HG02970 (cell line): ENCODE measurements around the gene IL9R.
"Not testable (repeated sequence)": the region's sequence is repeated elsewhere in the genome, so short reads cannot be mapped to it uniquely, and the experiment has no call there.

Experiments used
- ATAC-seq: cut with Tn5 transposase; IDR thresholded peaks from one replicate; pipeline ENCODE4 v1.9.1; 2021; ENCODE audit warnings: mild to moderate bottlenecking, moderate library complexity, moderate number of reproducible peaks; ENCODE audit not compliant: unreplicated experiment, low FRiP score

IL9R gene

GRCh38 chrX:155995321-155995875, 2.1 kb upstream of the IL9R start:
- no peak for ATAC-seq

DNA sequence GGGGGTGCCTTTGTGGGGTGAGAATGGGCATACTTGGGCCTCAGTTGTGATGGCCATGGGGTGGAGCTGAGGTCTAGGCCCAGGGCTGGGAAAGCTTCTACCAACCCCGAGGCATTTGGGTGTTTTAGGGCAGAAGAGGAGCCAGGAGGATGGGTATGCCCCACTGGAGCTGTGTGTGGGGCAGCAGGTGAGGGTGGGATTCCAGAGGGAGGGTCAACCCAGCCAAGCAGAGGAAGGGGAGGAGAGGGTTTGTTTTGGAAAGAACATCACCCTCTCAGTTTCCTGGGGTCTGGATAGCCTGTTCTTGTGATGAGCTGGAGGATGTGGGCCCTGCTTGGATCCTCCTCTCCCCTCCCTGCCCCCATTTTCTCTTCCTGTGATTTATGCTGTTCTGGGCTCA, 620 bp downstream of the IL9R start:
- ATAC-seq: no peak

GRCh38 chrX:155998761-155999510, 1.4 kb downstream of the IL9R start:
- ATAC-seq: no peak

- not testable (repeated sequence) for ATAC-seq
These were observed 2.3 kb downstream of the IL9R start for GRCh38 chrX:155999751-156000150.

DNA sequence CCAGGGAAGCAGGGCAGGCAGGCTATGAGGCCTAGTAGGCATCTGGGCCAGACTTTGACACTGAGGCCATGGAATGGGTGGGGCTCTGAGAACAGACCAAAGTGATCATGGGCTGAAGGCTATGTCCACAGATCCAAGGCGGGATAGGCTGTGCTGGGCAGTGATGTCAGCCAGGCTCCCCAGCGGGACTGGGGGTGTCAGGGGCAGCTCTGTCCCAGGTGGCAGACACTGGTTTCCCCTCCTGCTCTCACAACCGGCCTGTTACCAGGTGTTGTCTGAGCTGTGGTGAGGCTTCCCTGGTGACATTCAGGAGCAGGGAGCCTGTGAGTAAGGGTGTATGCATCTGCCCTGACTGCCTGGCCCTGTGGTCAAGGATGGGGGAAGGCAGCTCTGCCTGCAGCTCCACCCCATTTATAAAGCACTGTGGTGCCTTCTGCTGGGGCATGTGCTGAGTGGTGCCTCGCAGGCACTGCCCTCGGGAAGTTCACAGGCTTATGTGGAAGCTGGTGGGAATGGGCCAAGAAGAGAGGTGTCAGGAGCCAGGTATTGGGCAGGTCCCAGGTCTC, 2.9 kb downstream of the IL9R start:
- no peak for ATAC-seq

DNA sequence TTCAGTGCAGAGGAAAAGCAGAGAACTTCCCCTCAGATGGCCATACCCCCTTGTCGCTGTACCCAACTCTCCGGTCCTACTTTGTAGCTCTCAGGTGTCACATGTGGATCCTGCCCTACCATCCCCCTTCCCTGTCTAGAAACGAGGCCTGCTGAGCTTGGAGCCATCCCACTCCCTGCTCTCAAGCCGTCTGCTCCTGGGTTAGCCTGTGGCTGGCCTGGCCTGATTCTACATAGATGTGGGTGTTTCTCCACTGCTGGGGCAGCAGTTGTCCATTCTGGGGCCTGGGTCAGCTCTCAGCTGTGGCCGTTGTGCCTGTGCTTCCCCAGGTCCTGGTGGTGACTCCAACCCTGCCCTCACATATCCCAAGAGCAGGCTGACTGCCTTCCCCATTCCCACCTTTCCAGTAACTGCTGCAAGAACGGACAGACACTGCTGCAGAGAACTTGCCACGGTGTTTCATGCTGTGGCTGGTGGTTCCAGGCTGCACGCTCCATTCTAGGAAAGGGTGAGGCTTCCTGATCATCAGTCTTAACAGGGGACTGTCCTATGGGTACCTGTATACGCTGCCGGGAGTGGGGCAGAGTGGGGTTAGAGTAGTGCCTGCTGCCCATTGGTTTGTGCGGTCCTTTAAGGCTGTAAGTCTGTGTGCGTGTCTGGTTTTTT, 3.6 kb downstream of the IL9R start:
- ATAC-seq: no peak

DNA sequence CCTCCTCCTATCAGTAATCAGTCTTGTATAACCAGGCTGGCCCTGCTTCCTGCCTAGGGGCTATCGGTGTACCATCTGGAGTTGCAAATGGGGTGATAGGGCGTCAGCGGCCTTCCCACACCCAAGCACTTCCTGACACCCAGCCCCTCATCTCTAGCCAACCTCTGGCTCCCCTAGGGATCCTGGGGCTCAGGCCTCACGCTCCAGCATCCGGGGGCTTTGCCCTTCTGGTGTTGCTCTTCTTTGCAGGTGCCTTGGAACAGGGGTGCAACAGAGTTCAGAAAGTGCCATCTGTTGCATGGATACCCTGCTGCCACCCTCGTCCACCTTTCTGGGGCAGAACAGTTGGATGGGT, 4.1 kb downstream of the IL9R start:
- no peak for ATAC-seq

GRCh38 chrX:156002507-156002906, 5.0 kb downstream of the IL9R start:
- ATAC-seq: no peak

- no peak for ATAC-seq
These were observed 6.1 kb downstream of the IL9R start for GRCh38 chrX:156003486-156004185.

DNA sequence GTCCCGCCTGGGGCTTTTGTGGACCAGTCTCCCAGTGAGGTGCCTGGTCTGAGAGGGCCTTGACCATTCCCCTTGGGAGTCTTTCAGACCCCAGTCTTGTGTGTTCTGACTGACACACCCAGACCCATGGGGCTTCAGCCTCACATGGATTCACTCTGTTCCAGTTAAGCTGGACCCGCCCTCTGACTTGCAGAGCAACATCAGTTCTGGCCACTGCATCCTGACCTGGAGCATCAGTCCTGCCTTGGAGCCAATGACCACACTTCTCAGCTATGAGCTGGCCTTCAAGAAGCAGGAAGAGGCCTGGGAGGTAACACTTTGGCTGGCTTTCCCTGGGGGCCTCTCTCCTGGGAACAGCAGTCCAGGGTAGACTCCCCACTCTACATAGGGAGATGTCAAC, 6.8 kb downstream of the IL9R start:
- ATAC-seq: no peak

GRCh38 chrX:156004740-156005139, 7.2 kb downstream of the IL9R start:
- ATAC-seq: no peak

- no peak for ATAC-seq
These were observed 7.6 kb downstream of the IL9R start for GRCh38 chrX:156005144-156005543.

GRCh38 chrX:156006468-156006867, 9.0 kb downstream of the IL9R start:
- not testable (repeated sequence) for ATAC-seq

DNA sequence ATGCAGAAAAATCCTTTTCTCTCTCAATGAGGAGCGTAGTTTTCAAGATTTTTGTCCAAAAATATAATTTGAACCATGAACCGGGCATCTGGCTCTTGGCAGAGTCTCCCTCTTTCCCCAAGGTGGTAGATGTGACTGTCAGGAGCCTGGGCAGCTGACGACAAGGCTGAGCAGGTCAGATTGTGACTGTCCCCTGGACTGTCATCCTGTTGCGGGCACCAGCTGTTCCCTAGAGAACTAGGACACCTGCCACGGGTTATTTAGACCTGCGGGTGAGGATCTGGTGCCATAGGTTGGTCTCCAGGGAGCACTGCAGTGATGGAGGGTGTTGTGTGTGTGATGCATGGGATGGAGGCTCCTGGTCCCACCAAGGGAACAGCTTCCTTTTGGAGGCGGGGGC, 10.9 kb downstream of the IL9R start:
- not testable (repeated sequence) for ATAC-seq

- ATAC-seq: no peak
These were observed 11.4 kb downstream of the IL9R start for GRCh38 chrX:156008915-156009314.

- ATAC-seq: not testable (repeated sequence)
These were observed 12.2 kb downstream of the IL9R start for GRCh38 chrX:156009691-156010090.

GRCh38 chrX:156013286-156013953, 15.9 kb downstream of the IL9R start:
- not testable (repeated sequence) for ATAC-seq

DNA sequence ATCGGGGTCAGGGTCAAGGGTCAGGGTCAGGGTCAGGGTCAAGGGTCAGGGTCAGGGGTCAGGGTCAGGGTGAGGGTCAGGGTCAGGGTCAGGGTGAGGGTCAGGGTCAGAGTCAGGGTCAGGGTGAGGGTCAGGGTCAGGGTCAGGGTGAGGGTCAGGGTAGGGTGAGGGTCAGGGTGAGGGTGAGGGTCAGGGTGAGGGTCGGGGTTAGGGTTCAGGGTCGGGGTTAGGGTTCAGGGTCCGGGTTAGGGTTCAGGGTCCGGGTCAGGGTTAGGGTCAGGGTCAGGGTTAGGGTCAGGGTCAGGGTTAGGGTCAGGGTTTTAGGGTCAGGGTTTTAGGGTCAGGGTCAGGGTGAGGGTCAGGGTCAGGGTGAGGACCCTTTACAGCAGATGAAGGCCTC, 22.4 kb downstream of the IL9R start:
- ATAC-seq: not testable (repeated sequence)

GRCh38 chrX:156023002-156023401, 25.5 kb downstream of the IL9R start:
- not testable (repeated sequence) for ATAC-seq

DNA sequence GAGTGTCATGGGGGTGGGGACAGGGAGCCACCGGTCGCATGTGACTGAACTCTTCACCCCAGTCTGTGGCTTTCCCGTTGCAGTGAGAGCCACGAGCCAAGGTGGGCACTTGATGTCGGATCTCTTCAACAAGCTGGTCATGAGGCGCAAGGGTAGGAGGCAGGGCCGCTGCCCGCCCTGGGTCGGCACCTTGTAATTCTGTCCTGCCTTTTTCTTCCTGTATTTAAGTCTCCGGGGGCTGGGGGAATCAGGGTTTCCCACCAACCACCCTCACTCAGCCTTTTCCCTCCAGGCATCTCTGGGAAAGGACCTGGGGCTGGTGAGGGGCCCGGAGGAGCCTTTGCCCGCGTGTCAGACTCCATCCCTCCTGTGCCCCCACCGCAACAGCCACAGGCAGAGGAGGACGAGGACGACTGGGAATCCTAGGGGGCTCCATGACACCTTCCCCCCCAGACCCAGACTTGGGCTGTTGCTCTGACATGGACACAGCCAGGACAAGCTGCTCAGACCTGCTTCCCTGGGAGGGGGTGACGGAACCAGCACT, 27.5 kb downstream of the IL9R start:
- ATAC-seq: not testable (repeated sequence)
